GM19099 (cell line): Measurements from ENCODE around the gene TAPBP.

Experiments
- POLR2A ChIP-seq: IDR thresholded peaks from 3 replicates; pipeline ENCODE4 v1.6.1; 2011; ENCODE audit warnings: low read depth; ENCODE audit not compliant: insufficient read length; ENCODE audit errors: extremely low read depth

Gene TAPBP

DNA sequence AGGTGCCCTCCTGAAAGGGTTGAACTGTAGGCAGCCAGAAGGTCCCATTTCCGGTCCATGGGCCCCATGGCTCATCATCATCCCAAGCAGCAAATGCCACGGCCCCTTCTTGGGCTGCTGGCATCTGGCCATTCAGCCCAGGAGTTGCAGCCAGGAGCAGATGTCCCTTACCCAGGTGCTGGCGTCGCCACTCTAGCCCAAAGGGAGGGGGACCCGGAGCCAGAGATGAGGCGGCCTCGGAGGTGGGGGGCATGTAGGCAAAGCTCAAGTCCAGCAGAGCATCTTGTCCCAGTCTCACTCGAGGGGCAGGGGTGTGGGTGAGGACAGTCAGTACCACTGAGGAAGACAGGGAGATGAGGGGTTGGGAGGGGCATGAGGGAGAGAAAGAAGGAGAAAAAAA lies 8.8 kb downstream of the TAPBP start:
- TF ChIP-seq POLR2A = no peak

DNA sequence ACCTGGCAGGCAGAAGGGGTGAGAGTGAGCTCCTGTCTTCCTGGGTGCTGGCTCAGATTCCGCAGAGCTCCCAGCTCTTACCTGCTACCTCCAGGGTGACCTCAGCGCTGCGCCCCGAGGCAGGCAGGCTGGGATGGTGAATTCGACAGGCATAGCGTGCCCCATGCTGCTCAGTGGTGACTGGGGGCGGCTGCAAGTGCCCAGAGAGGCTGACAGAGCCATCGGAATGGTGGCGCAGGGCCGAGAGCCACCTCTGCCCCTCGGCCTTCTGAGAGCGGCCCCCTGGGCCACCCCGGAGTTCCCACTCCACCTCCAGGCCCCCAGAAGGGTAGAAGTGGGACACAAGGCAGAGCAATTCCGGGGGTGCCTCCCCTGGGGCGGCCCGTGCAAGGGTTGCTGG lies 9.7 kb downstream of the TAPBP start:
- TF ChIP-seq POLR2A = no peak

- TF ChIP-seq POLR2A = no peak
These were observed 12.0 kb downstream of the TAPBP start for GRCh38 chr6:33301877-33302276.

DNA sequence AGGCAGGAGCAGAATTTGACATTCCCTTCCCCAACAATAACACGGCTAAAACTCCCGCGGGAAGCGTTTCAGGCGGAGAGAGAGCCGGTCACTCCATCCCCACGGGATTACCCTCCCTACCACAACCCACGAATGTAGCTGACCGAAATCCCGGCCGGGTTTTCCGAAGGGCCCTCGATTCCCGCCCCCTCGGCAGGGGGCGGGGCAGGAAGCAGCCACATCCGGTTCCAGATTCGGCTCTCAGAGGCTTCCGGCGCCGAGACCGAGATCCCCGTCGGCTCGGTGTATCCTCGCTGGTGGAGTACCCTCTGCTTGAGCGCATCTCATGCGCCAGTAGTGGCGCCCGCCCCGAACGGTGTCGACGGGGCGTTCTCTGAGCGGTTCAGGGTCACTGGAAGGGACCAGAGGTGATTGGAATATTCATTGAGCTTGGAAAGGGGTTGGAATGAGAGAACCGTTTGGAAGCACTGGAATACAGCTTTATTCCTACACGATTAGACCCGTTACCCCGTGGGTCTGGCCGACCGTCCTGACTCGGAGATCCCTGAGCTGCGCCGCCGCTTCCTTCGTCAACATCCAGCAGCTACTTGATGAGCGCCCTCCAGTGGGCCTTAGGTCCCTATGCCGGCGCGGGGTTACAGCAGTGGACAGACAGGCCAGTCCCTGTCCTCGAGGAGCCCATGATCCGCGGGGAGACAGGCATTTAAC lies 14.5 kb downstream of the TAPBP start:
- TF ChIP-seq POLR2A = peak; percentile 89

GRCh38 chr6:33298773-33299236 lies 15.1 kb downstream of the TAPBP start, which contains the start of gene RGL2:
RGL2 (minus strand) TSS chr6:33298942; CDS start chr6:33298610, 332 bp downstream.
- TF ChIP-seq POLR2A = no peak

GRCh38 chr6:33297956-33298772 lies 15.7 kb downstream of the TAPBP start:
- peak; percentile 41 for TF ChIP-seq POLR2A

- TF ChIP-seq POLR2A = no peak
These were observed 16.4 kb downstream of the TAPBP start for GRCh38 chr6:33297406-33297955.

DNA sequence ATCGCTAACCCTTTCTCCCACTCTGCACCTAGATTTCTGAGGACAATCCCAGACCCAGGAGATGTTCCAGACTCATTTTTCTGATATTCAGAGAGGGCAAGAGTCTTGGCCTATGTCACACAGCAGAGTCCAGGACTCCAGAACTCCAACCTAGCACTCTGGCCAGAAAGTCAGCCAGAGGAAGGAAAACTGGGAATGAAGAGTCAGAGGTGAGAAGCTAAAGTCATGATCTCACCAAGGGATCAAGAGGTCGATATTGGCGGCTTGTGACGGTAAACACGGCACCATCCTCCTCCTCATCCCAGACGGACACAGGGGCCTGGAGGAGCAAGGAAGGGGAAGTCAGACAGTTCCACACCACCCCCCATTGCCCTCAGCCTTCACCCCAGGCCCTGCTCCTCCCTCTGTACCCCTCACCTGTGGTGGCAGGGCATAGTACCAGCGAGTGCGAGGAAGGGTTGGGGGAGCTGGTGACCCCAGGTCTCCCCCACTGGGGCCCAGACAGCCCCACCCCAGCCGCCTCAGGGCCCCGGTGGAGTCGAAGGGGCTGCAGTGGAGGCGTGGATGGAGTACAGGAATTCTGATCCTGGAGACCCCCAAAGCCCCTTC lies 17.0 kb downstream of the TAPBP start:
- no peak for TF ChIP-seq POLR2A

DNA sequence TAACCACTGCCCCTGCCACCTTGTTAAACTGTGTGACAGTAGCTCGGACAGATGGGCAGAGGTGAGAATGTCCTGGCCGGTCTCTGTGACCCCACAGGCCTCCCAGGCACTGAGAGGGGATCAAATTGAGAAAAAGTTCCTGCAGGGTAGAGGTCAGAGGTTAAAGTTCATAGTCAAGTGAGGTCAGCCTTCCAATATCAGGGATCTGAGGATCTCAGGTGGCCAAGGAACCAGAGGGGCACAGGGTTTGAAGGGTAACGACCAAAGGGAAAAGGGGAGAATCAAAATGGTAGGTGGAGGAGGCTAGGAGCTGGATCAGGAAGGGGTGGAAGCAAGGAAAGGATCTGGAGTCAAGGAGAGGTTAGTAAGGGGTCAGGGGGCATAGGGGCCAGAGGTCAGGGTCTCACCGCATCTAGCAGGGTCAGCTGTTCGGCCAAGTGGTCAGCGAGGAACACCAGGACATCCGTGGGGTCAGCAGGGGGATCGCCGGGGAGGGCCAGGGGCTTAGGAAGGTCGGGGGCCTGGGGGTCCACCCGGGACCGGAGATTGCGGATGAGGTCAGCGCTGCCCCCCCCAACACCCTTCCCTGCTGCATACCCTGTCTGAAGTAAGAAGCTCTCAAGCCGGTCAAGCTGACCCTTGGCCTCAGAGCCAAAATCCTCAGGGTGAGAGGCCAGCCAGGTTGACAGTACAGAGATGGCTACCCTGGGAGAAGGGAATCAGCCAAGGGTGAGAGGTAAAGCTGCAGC lies 18.1 kb downstream of the TAPBP start:
- no peak for TF ChIP-seq POLR2A

GRCh38 chr6:33294086-33294823 lies 19.6 kb downstream of the TAPBP start:
- no peak for TF ChIP-seq POLR2A

- no peak for TF ChIP-seq POLR2A
These were observed 20.7 kb downstream of the TAPBP start for GRCh38 chr6:33292996-33293682.

GRCh38 chr6:33290459-33290858 lies 23.4 kb downstream of the TAPBP start:
- no peak for TF ChIP-seq POLR2A

DNA sequence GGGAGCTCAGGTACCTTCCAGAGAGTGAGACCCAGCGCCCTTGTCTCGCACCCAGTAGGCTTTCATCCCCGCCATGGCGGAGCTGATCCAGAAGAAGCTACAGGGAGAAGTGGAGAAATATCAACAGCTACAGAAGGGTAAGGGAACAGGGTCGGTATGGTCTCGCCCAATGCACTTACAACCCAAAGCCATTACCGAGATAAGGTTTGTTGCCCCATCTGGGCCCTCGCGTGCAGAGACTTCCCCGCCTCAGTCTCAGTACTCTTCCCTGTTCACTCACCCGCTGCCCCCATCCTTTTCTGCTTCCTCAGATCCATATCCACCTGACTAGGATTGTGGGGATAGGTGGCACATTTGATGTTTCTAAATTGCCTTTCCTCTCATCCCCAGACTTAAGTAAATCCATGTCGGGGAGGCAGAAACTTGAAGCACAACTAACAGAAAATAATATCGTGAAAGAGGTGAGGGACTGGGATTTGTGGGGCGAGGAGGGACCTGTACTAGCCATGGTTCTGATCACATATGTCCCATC lies 24.0 kb downstream of the TAPBP start:
- TF ChIP-seq POLR2A = no peak

GRCh38 chr6:33288921-33289783 lies 24.7 kb downstream of the TAPBP start, which contains the start of the genes PFDN6 and WDR46:
PFDN6 (plus strand) TSS chr6:33289601; CDS start chr6:33289857, 256 bp downstream.
WDR46 (minus strand) TSS chr6:33289239; CDS start chr6:33289170, 69 bp downstream.
- TF ChIP-seq POLR2A = peak; percentile 47
